HG03025 (cell line): ENCODE measurements around the gene NHERF2.

ENCODE experiments used
- ATAC-seq: cut with Tn5 transposase; IDR thresholded peaks from one replicate; pipeline ENCODE4 v1.9.1; 2021; ENCODE audit warnings: mild to moderate bottlenecking, moderate library complexity; ENCODE audit not compliant: unreplicated experiment, low FRiP score

The NHERF2 gene

DNA sequence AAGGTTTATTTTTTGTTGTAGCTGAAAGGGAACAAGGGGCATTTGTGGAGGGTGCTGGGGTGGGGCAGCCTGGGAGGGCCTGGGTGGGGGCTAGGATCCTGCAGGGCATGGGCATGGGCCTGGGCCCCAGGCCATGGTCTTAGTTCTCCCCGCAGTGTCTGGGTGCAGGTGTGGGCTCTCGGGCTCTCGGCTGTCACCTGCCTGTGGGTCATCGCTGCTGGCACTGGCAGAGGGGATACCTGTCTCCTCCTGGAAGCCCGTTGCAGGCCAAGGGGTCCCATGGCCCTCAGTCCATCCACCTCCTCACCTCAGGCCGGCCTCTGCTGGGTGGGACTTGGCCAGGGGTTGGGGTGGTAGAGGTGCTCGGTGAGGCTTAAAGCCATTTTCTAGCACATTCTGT is 51.4 kb downstream of the NHERF2 start:
- no peak for ATAC-seq

DNA sequence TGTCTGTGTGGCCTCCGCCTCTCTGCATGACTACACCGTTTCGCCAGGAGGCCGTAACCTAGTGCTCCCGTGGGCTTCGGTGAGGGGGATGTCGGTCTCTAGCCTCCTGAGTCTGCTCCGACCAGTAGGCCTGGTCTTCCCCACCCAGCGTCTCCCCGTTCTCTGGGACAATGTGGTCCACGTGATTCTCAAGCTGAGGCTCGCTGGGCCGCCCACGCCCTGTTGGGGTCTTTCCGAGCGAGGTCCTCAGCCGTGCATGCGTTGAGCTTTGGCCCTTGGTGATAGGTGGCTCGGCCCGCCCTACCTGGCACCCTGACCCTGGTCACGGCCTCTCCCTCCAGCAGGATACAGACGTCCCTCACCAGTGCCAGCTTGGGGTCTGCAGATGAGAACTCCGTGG is 52.0 kb downstream of the NHERF2 start:
- no peak for ATAC-seq

DNA sequence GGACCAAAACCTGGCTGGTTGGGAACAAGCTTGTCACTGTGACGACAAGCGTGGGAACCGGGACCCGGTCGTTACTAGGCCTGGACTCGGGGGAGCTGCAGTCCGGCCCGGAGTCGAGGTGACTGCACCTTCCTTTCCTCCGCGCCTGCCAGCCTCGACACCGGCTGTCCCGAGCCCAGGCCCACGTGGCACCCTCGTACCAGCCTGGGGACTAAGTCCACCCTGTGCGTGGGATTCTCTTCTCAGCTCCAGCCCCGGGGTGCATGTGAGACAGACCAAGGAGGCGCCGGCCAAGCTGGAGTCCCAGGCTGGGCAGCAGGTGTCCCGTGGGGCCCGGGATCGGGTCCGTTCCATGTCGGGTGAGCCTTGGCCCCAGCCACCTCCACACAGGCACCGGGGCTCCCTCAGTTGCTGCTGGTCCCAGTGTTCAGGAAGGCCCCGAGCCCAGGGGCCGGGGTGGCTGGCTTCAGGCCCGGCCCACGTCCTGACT is 52.7 kb downstream of the NHERF2 start:
- no peak for ATAC-seq

DNA sequence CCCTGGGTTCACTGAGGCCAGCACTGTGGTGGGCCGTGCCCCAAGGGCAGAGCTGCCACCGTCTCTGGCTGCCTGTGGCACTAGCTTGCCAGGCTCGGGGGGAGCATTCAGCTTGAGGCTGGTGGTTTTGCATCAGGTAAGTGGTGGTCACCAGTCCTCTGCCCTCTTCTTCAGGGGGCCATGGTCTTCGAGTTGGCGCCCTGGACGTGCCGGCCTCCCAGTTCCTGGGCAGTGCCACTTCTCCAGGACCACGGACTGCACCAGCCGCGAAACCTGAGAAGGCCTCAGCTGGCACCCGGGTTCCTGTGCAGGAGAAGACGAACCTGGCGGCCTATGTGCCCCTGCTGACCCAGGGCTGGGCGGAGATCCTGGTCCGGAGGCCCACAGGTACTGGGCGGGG is 53.3 kb downstream of the NHERF2 start:
- ATAC-seq: no peak

DNA sequence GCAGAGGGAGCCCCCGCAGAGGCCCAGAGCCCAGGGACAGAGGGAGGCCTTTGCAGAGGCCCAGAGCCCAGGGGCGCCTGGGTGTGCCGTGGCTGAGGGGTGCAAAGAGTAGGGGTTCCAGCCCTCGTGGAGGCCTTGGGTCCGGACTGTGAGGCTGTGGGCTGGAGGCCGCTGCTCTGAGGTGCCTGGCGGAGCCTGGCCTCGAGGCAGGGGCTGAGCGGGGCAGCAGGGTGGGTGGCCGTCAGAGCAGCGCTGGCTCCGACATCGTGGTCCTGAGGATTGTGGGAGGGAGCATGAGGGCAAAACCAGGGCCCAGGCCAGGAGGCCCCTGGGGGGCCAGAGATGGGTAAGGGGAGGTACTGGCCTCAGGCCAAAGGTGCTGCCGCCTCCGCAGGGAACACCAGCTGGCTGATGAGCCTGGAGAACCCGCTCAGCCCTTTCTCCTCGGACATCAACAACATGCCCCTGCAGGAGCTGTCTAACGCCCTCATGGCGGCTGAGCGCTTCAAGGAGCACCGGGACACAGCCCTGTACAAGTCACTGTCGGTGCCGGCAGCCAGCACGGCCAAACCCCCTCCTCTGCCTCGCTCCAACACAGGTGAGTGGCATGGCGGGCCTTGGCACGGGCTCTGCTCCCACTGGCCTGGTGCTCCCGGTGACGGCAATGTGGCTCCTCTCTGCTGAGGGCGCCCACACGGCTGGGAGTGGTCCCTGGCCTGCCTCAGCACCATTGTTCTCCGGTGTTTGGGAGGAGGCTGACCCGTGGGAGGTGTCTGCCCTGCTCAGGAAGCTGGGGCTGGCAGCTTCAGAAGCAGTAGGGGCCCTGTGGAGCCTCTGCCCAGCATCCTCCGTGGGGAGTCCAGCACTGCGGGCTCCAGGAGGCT is 54.7 kb downstream of the NHERF2 start:
- no peak for ATAC-seq

DNA sequence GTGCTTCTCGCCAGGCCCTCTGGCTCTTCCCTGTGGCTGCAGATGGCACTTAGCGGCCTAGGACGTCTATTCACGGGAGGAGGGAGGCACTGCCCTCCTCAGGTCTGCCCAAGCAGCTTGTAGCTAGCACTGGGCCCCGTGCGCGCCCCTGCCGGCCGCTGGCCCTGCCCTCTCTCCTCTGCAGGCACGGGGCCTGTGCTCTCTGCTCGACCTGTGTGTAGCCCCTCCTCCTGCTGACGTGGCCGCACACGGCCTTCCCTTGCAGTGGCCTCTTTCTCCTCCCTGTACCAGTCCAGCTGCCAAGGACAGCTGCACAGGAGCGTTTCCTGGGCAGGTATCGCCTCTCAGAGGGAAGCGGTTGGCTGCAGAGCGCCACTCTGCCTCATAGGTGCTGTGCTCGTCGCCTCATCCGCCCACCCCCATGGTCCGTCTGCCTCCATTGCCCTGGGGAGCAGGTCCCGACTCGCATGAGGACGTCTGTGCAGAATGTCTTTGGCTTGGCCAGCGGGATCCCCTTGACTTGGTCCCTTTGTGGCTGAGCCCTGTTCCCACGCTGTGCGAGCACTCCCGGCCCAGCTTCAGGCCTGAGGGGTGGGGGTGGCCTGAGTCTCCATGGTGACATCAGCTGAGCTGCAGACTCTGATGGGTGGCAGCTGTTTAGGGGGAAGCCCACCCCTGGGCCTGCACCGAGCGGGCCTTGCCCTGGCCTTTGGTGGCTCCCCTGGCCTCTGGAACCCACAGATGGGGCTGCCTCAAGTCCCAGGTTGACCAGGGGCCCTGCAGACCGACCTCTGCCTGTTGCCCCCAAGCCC is 55.7 kb downstream of the NHERF2 start:
- ATAC-seq: no peak

DNA sequence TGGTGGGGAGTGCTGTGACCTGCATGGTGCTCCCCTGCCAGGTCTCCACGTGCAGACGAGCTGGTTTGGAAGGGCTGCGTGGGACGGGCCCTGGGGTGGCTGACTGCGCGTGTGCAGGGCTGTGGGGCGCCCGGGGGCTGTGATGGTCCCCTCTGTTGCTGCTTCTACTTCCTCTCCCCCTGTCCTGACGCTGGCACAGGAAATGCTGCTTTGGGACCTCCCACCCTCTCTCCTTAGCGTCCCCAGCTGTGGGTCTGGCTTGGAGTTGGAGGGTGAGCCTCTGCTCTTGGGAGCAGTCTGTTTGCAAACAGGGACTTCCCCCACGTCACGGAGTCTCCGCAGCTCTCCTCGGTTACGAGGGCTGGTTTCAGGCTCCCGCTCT is 56.3 kb downstream of the NHERF2 start:
- no peak for ATAC-seq

DNA sequence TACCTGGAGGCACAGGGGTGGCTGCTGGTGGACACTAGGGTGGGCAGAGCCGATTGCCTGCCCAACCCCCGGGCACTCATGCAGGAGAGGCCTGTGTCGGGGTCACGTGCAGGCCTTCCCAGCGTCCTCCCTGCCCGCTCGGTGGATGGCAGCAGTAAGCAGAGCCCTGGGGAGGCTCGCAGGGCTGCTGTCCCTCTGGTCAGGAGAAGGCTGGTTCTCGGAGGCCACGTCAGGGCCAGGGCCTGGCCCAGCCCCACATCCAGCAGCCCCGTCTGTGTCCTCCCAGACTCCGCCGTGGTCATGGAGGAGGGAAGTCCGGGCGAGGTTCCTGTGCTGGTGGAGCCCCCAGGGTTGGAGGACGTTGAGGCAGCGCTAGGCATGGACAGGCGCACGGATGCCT is 56.7 kb downstream of the NHERF2 start:
- ATAC-seq: no peak

DNA sequence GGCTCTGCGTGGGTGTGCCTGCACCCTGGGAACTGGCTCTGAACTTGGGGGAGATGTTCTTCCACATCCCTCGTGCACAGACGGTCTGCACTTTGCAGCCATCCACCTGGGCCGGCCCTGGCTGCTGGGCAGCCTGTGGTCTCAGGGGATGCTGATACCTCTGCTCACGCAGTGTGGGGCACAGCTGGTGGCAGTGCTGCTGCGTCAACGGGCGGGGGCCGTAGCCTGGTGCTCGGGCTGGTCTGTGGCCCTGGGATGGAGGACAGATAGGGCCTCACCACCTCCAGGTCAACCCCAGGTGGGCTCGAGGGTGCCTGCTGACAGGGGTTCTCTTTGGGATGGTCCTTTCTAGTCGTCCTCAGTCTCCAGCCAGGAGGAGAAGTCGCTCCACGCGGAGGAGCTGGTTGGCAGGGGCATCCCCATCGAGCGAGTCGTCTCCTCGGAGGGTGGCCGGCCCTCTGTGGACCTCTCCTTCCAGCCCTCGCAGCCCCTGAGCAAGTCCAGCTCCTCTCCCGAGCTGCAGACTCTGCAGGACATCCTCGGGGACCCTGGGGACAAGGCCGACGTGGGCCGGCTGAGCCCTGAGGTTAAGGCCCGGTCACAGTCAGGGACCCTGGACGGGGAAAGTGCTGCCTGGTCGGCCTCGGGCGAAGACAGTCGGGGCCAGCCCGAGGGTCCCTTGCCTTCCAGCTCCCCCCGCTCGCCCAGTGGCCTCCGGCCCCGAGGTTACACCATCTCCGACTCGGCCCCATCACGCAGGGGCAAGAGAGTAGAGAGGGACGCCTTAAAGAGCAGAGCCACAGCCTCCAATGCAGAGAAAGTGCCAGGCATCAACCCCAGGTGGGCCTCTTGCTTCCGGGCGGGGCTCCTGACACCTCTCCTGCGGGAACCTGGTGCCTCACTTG is 57.4 kb downstream of the NHERF2 start:
- no peak for ATAC-seq

DNA sequence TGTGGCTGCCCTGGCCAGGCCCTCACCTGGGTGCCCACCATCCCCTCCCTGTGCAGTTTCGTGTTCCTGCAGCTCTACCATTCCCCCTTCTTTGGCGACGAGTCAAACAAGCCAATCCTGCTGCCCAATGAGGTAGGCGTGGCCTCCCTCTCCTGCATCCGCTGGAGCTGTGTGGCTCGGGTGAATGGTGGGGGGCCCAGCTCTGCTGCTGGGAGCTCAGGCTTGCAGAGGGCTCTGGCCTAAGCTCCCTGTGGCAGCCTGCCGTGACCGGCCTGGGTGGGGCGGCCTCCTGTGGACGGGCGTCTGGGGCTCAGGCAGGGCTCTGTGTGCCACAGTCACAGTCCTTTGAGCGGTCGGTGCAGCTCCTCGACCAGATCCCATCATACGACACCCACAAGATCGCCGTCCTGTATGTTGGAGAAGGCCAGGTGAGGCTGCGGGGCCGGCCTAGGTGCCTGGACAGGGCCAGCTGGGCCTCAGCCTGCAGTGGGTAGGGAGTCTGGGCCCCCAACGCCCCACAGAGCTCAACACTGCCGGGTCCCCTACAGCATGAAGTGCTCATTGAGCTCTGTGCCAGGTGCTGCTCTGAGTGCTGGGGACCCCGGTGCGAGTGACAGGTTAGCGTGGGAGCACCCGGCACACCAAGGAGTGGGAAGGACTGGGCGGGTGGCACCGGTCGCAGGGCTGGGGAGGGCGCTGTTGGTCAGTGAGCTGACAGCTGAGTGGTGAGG is 58.4 kb downstream of the NHERF2 start:
- no peak for ATAC-seq

DNA sequence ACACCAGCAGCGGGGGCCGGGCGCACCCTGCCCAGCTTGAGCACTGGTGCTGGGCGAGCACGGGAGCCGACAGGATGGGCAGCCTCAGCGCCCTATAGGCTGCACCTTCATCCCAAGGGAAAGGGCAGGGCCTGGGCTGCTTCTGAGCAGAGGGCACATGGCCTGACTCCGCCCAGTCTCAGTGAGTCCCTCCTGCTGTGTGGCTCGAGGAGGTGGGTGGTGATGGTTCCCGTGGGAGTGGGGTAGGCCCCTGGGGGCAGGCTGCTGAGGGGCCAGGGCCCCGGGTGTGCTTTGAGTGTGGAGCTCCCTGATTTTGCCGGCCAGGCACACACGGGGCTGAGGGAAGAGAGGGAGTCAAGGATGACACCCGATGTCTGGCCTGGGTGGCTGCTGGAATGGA is 59.0 kb downstream of the NHERF2 start:
- ATAC-seq: no peak

DNA sequence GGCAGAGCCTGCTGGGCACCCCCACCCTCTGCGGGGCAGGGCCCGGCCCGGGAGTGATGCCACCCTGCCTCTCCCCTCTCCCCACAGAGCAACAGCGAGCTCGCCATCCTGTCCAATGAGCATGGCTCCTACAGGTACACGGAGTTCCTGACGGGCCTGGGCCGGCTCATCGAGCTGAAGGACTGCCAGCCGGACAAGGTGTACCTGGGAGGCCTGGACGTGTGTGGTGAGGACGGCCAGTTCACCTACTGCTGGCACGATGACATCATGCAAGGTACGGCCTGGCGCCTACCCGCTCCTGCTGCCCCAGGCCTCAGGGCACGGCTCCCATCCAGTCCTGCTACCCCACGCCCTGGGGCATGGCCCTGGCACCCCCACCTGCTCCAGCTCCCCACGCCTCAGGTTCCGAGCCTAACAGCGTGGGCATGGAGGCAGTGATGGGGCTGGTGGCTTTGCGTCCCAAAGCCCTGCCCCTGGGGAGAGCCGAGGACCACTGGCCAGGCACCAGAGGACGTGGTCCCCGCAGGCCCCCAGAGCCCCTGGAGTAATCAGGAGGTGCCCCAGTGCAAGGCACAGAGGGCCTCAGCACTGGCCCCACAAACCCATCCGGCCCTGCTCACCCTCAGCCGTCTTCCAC is 59.5 kb downstream of the NHERF2 start:
- ATAC-seq: no peak

DNA sequence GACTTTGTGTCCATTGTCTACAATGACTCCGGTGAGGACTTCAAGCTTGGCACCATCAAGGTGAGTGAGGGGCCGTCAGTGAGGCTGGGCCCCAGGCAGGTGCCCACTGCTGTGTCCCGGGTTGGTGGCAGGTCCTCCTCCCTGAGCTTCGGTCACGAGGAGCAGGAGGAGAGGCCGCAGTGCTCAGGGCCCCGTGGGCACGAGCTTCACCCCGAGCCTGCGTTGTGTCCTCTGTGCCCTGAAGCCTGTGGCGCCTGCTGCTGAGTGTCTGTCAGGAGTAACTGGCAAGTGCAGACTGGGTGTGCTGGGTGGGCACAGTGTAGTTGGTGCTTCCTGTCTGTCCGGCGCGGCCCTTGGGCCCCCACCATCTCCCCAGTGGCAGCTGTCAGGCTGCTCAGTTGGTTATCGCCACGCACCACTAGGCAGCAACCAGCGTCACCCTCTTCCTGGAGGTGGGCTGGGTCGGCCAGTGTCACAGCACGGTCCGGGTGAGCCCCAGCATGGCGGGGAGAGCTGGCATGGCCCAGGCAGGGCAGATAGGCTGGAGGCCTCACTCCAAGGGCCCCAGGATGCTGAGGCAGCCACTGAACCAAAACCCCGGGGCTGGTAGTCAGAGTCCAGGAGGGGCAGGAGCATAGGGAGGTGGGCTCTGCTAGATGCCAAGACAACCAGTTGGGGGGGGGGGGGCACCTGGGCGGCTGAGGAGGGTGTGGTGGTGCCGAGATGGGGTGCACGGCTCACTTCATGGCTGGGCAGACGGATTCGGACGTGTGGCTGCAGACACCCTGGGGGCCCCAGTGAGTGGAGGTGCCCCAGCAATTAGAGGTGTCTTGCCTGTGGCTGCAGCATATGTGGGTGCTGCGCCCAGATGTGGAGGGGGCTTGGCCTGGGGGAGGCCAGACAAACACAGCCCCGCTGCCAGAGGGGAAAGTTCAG is 60.4 kb downstream of the NHERF2 start:
- ATAC-seq: no peak

DNA sequence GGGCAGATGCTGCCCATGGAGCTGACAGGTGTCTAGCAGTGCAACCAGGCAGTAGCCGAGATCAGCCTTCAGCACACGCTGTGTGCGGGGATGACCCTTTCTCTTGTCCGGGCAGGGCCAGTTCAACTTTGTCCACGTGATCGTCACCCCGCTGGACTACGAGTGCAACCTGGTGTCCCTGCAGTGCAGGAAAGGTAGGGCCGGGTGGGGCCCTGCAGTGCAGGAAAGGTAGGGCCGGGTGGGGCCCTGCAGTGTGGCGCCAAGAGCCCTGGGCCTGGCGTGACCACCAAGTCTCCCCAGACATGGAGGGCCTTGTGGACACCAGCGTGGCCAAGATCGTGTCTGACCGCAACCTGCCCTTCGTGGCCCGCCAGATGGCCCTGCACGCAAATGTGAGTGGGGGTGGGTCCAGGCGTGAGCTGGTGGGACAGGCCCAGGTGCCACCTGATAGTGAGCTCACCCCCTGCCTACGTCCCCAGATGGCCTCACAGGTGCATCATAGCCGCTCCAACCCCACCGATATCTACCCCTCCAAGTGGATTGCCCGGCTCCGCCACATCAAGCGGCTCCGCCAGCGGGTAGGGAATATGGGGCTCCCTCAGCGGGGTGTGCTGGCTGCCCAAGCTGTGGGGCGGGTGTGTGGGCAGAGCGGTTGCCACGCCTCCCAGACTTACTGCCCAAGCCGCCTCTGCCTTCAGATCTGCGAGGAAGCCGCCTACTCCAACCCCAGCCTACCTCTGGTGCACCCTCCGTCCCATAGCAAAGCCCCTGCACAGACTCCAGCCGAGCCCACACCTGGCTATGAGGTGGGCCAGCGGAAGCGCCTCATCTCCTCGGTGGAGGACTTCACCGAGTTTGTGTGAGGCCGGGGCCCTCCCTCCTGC is 61.3 kb downstream of the NHERF2 start:
- ATAC-seq: no peak
